IMR-90 (cell line): ENCODE data around the gene PHC2.

Experiments
- CHD1 ChIP-seq: IDR thresholded peaks from 2 replicates; pipeline ENCODE4 v1.6.1; 2012; ENCODE audit warnings: low read depth, low read length, improper control_type of control experiment
- ELK1 ChIP-seq: fragments of 150-350 bp; IDR thresholded peaks from 2 replicates; pipeline ENCODE4 v1.6.1; 2016; ENCODE audit warnings: low read depth, mild to moderate bottlenecking, low read length, moderate library complexity, borderline replicate concordance
- MAZ ChIP-seq: IDR thresholded peaks from 2 replicates; pipeline ENCODE4 v1.6.1; 2012; ENCODE audit warnings: low read depth, mild to moderate bottlenecking, low read length, improper control_type of control experiment, moderate library complexity, borderline replicate concordance
- MXI1 ChIP-seq: IDR thresholded peaks from 2 replicates; pipeline ENCODE4 v1.6.1; 2012; ENCODE audit warnings: low read depth, mild to moderate bottlenecking, low read length, moderate library complexity, borderline replicate concordance
- NFE2L2 ChIP-seq: fragments of 150-350 bp; IDR thresholded peaks from 2 replicates; pipeline ENCODE4 v1.6.1; 2016; ENCODE audit warnings: low read depth, mild to moderate bottlenecking, low read length
- POLR2A ChIP-seq: IDR thresholded peaks from 2 replicates; pipeline ENCODE4 v1.6.1; 2012; ENCODE audit warnings: mild to moderate bottlenecking, low read depth, low read length
- RAD21 ChIP-seq: IDR thresholded peaks from 2 replicates; pipeline ENCODE4 v1.6.1; 2012; ENCODE audit warnings: low read length, improper control_type of control experiment
- RCOR1 ChIP-seq: IDR thresholded peaks from 2 replicates; pipeline ENCODE4 v1.6.1; 2012; ENCODE audit warnings: mild to moderate bottlenecking, low read length, improper control_type of control experiment; ENCODE audit not compliant: insufficient replicate concordance
- SMC3 ChIP-seq: fragments of 150-350 bp; IDR thresholded peaks from 2 replicates; pipeline ENCODE4 v1.6.1; 2016; ENCODE audit warnings: low read depth, mild to moderate bottlenecking, antibody characterized with exemption, low read length, moderate library complexity
- USF2 ChIP-seq: fragments of 150-350 bp; IDR thresholded peaks from 2 replicates; pipeline ENCODE4 v1.6.1; 2017; ENCODE audit warnings: mild to moderate bottlenecking, antibody characterized with exemption, low read length, low read depth
- TF ChIP-seq, protein P1 (sequence below): conservative IDR thresholded peaks from 2 replicates; pipeline ENCODE4 v1.5.1; 2012; ENCODE audit warnings: mild to moderate bottlenecking, low read depth, low read length, improper control_type of control experiment

GRCh38 chr1:33298623-33299277 lies 132.1 kb downstream of the PHC2 start:
- TF ChIP-seq MXI1 (no peak), POLR2A (no peak), CHD1 (no peak), RCOR1 (no peak), USF2 (no peak), MAZ (no peak), SMC3 (peak; percentile 78), ELK1 (no peak), NFE2L2 (no peak), RAD21 (peak; percentile 68)
- TF ChIP-seq, protein P1, sequence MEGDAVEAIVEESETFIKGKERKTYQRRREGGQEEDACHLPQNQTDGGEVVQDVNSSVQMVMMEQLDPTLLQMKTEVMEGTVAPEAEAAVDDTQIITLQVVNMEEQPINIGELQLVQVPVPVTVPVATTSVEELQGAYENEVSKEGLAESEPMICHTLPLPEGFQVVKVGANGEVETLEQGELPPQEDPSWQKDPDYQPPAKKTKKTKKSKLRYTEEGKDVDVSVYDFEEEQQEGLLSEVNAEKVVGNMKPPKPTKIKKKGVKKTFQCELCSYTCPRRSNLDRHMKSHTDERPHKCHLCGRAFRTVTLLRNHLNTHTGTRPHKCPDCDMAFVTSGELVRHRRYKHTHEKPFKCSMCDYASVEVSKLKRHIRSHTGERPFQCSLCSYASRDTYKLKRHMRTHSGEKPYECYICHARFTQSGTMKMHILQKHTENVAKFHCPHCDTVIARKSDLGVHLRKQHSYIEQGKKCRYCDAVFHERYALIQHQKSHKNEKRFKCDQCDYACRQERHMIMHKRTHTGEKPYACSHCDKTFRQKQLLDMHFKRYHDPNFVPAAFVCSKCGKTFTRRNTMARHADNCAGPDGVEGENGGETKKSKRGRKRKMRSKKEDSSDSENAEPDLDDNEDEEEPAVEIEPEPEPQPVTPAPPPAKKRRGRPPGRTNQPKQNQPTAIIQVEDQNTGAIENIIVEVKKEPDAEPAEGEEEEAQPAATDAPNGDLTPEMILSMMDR: peak; percentile 77
